ENCODE results near the gene CALN1. TPM values are rescaled to one million over a fixed set of nuclear protein-coding genes. Genes with fewer than 3 reads are reported as not detected.

Gene CALN1
- total RNA-seq, 1 donor from 2014 or later = not detected

GRCh38 chr7:72176875-72177274, 235.3 kb downstream of the CALN1 start:
- Mint-ChIP-seq H3K27ac (no peak overlapping the region), H3K4me3 (ENCODE audit: low read depth) (no peak overlapping the region), H3K9me3 (peaks cover 33% of the 10 kb centered on the region), H3K4me1 (ENCODE audit: low read depth) (no peaks in the 10 kb centered on the region), H3K27me3 (ENCODE audit: low read depth) (no peaks in the 10 kb centered on the region), H3K36me3 (ENCODE audit: low read depth) (no peaks in the 10 kb centered on the region)
- DNase-seq (ENCODE audit: low spot score) = no peak
- intact Hi-C loops (cut with micrococcal nuclease) = no loop called here

- Mint-ChIP-seq H3K36me3 (ENCODE audit: low read depth) (no peaks in the 10 kb centered on the region), H3K4me1 (ENCODE audit: low read depth) (no peaks in the 10 kb centered on the region), H3K27ac (no peak overlapping the region), H3K4me3 (ENCODE audit: low read depth) (no peak overlapping the region), H3K27me3 (ENCODE audit: low read depth) (no peaks in the 10 kb centered on the region), H3K9me3 (peaks cover 33% of the 10 kb centered on the region)
- intact Hi-C loops (cut with micrococcal nuclease) = no loop called here
- DNase-seq (ENCODE audit: low spot score) = no peak
Observed at GRCh38 chr7:72170475-72170874, 241.7 kb downstream of the CALN1 start.

GRCh38 chr7:72163271-72163670, 248.9 kb downstream of the CALN1 start:
- H3K9me3 Mint-ChIP-seq = peaks cover 26% of the 10 kb centered on the region
- H3K36me3 Mint-ChIP-seq (ENCODE audit: low read depth) = no peaks in the 10 kb centered on the region
- H3K4me1 Mint-ChIP-seq (ENCODE audit: low read depth) = no peaks in the 10 kb centered on the region
- H3K4me3 Mint-ChIP-seq (ENCODE audit: low read depth) = no peak overlapping the region
- intact Hi-C loops (cut with micrococcal nuclease) = no loop called here
- no peak for DNase-seq (ENCODE audit: low spot score)
- H3K27me3 Mint-ChIP-seq (ENCODE audit: low read depth) = no peaks in the 10 kb centered on the region
- H3K27ac Mint-ChIP-seq = no peak overlapping the region

GRCh38 chr7:72161534-72161933, 250.6 kb downstream of the CALN1 start:
- Mint-ChIP-seq H3K9me3 (peaks cover 28% of the 10 kb centered on the region), H3K4me1 (ENCODE audit: low read depth) (no peaks in the 10 kb centered on the region), H3K27ac (no peak overlapping the region), H3K4me3 (ENCODE audit: low read depth) (no peak overlapping the region), H3K27me3 (ENCODE audit: low read depth) (no peaks in the 10 kb centered on the region), H3K36me3 (ENCODE audit: low read depth) (no peaks in the 10 kb centered on the region)
- no peak for DNase-seq (ENCODE audit: low spot score)
- intact Hi-C loops (cut with micrococcal nuclease) = no loop called here

GRCh38 chr7:72159911-72160310, 252.2 kb downstream of the CALN1 start:
- Mint-ChIP-seq H3K27ac (no peak overlapping the region), H3K36me3 (ENCODE audit: low read depth) (no peaks in the 10 kb centered on the region), H3K9me3 (peaks cover 28% of the 10 kb centered on the region), H3K4me3 (ENCODE audit: low read depth) (no peak overlapping the region), H3K4me1 (ENCODE audit: low read depth) (no peaks in the 10 kb centered on the region), H3K27me3 (ENCODE audit: low read depth) (no peaks in the 10 kb centered on the region)
- no peak for DNase-seq (ENCODE audit: low spot score)
- intact Hi-C loops (cut with micrococcal nuclease) = no loop called here

GRCh38 chr7:72156671-72157070, 255.5 kb downstream of the CALN1 start:
- Mint-ChIP-seq H3K36me3 (ENCODE audit: low read depth) (no peaks in the 10 kb centered on the region), H3K27me3 (ENCODE audit: low read depth) (no peaks in the 10 kb centered on the region), H3K4me3 (ENCODE audit: low read depth) (no peak overlapping the region), H3K9me3 (peaks cover 19% of the 10 kb centered on the region), H3K4me1 (ENCODE audit: low read depth) (no peaks in the 10 kb centered on the region), H3K27ac (no peak overlapping the region)
- intact Hi-C loops (cut with micrococcal nuclease) = no loop called here
- no peak for DNase-seq (ENCODE audit: low spot score)

GRCh38 chr7:72153132-72153512, 259.0 kb downstream of the CALN1 start:
- H3K27me3 Mint-ChIP-seq (ENCODE audit: low read depth) = no peaks in the 10 kb centered on the region
- peaks cover 37% of the 10 kb centered on the region for H3K9me3 Mint-ChIP-seq
- intact Hi-C loops (cut with micrococcal nuclease) = no loop called here
- no peaks in the 10 kb centered on the region for H3K36me3 Mint-ChIP-seq (ENCODE audit: low read depth)
- no peak overlapping the region for H3K27ac Mint-ChIP-seq
- H3K4me1 Mint-ChIP-seq (ENCODE audit: low read depth) = no peaks in the 10 kb centered on the region
- no peak overlapping the region for H3K4me3 Mint-ChIP-seq (ENCODE audit: low read depth)
- no peak for DNase-seq (ENCODE audit: low spot score)

- no peak overlapping the region for H3K27ac Mint-ChIP-seq
- no peaks in the 10 kb centered on the region for H3K4me1 Mint-ChIP-seq (ENCODE audit: low read depth)
- no peak for DNase-seq (ENCODE audit: low spot score)
- H3K36me3 Mint-ChIP-seq (ENCODE audit: low read depth) = no peaks in the 10 kb centered on the region
- intact Hi-C loops (cut with micrococcal nuclease) = no loop called here
- no peaks in the 10 kb centered on the region for H3K27me3 Mint-ChIP-seq (ENCODE audit: low read depth)
- peaks cover 36% of the 10 kb centered on the region for H3K9me3 Mint-ChIP-seq
- H3K4me3 Mint-ChIP-seq (ENCODE audit: low read depth) = no peak overlapping the region
Observed at GRCh38 chr7:72152161-72153131, 259.7 kb downstream of the CALN1 start.

- no peaks in the 10 kb centered on the region for H3K36me3 Mint-ChIP-seq (ENCODE audit: low read depth)
- peaks cover 34% of the 10 kb centered on the region for H3K9me3 Mint-ChIP-seq
- H3K4me1 Mint-ChIP-seq (ENCODE audit: low read depth) = no peaks in the 10 kb centered on the region
- H3K27ac Mint-ChIP-seq = no peak overlapping the region
- intact Hi-C loops (cut with micrococcal nuclease) = no loop called here
- DNase-seq (ENCODE audit: low spot score) = no peak
- H3K4me3 Mint-ChIP-seq (ENCODE audit: low read depth) = no peak overlapping the region
- no peaks in the 10 kb centered on the region for H3K27me3 Mint-ChIP-seq (ENCODE audit: low read depth)
Observed at GRCh38 chr7:72140566-72140965, 271.6 kb downstream of the CALN1 start.

- H3K27ac Mint-ChIP-seq = no peak overlapping the region
- intact Hi-C loops (cut with micrococcal nuclease) = no loop called here
- no peak for DNase-seq (ENCODE audit: low spot score)
Observed at GRCh38 chr7:72127136-72127535, 285.0 kb downstream of the CALN1 start.

GRCh38 chr7:72123913-72124312, 288.2 kb downstream of the CALN1 start:
- Mint-ChIP-seq H3K36me3 (ENCODE audit: low read depth) (no peaks in the 10 kb centered on the region), H3K4me3 (ENCODE audit: low read depth) (no peak overlapping the region), H3K4me1 (ENCODE audit: low read depth) (no peaks in the 10 kb centered on the region), H3K27me3 (ENCODE audit: low read depth) (no peaks in the 10 kb centered on the region), H3K27ac (no peak overlapping the region), H3K9me3 (peaks cover 23% of the 10 kb centered on the region)
- DNase-seq (ENCODE audit: low spot score) = no peak
- intact Hi-C loops (cut with micrococcal nuclease) = no loop called here

More at GRCh38 chr7:72127136-72127535, 285.0 kb downstream of the CALN1 start:
- Mint-ChIP-seq H3K27me3 (ENCODE audit: low read depth) (no peaks in the 10 kb centered on the region), H3K4me1 (ENCODE audit: low read depth) (no peaks in the 10 kb centered on the region), H3K4me3 (ENCODE audit: low read depth) (no peak overlapping the region), H3K36me3 (ENCODE audit: low read depth) (no peaks in the 10 kb centered on the region), H3K9me3 (peaks cover 44% of the 10 kb centered on the region)

GRCh38 chr7:72118366-72118765, 293.8 kb downstream of the CALN1 start:
- intact Hi-C loops (cut with micrococcal nuclease) = no loop called here
- Mint-ChIP-seq H3K4me3 (ENCODE audit: low read depth) (no peak overlapping the region), H3K4me1 (ENCODE audit: low read depth) (no peaks in the 10 kb centered on the region), H3K27ac (no peak overlapping the region), H3K27me3 (ENCODE audit: low read depth) (no peaks in the 10 kb centered on the region), H3K9me3 (peaks cover 38% of the 10 kb centered on the region), H3K36me3 (ENCODE audit: low read depth) (no peaks in the 10 kb centered on the region)
- no peak for DNase-seq (ENCODE audit: low spot score)

- no peak overlapping the region for H3K27ac Mint-ChIP-seq
- no peak overlapping the region for H3K4me3 Mint-ChIP-seq (ENCODE audit: low read depth)
- DNase-seq (ENCODE audit: low spot score) = no peak
- H3K36me3 Mint-ChIP-seq (ENCODE audit: low read depth) = no peaks in the 10 kb centered on the region
- H3K9me3 Mint-ChIP-seq = peaks cover 53% of the 10 kb centered on the region
- no peaks in the 10 kb centered on the region for H3K27me3 Mint-ChIP-seq (ENCODE audit: low read depth)
- intact Hi-C loops (cut with micrococcal nuclease) = no loop called here
- H3K4me1 Mint-ChIP-seq (ENCODE audit: low read depth) = no peaks in the 10 kb centered on the region
Observed at GRCh38 chr7:72114129-72114528, 298.0 kb downstream of the CALN1 start.

All from activated T-helper 2 cell treated with anti-CD3 and anti-CD28 coated beads, Interferon-gamma antibody, Interleukin-2, Interleukin-4, amounts not matched to agents 10 μg/mL and 5 μg/mL and 100 μg/mL, durations not matched to agents 14 hours and 24 hours and 36 hours (primary cell).